ENCODE data around the gene PDCD1.

Gene PDCD1

GRCh38 chr2:241890524-241891235 is 32.0 kb upstream of the PDCD1 start:
- TF ChIP-seq FOXP2 (optimal IDR thresholded peaks at IDR 0.05; ENCODE audit: borderline replicate concordance, extremely low read depth, extremely low read length, insufficient read depth) (no peak), TAF1 (IDR thresholded peaks at IDR 0.05; ENCODE audit: borderline replicate concordance, insufficient read depth, low read length) (no peak), SIN3A (IDR thresholded peaks at IDR 0.05; ENCODE audit: borderline replicate concordance, insufficient read depth, low read length) (no peak), REST (IDR thresholded peaks at IDR 0.05; ENCODE audit: insufficient read depth in 1 of 2, low read depth in 2 of 2, low read length in 2 of 2) (no peak), POLR2AphosphoS5 (IDR thresholded peaks at IDR 0.05; ENCODE audit: low read depth, low read length) (no peak)

GRCh38 chr2:241888641-241889040 is 29.9 kb upstream of the PDCD1 start:
- TF ChIP-seq SIN3A (IDR thresholded peaks at IDR 0.05; ENCODE audit: borderline replicate concordance, insufficient read depth, low read length) (no peak), FOXP2 (optimal IDR thresholded peaks at IDR 0.05; ENCODE audit: borderline replicate concordance, extremely low read depth, extremely low read length, insufficient read depth) (no peak), POLR2AphosphoS5 (IDR thresholded peaks at IDR 0.05; ENCODE audit: low read depth, low read length) (no peak), REST (IDR thresholded peaks at IDR 0.05; ENCODE audit: insufficient read depth in 1 of 2, low read depth in 2 of 2, low read length in 2 of 2) (no peak), TAF1 (IDR thresholded peaks at IDR 0.05; ENCODE audit: borderline replicate concordance, insufficient read depth, low read length) (no peak)

- TF ChIP-seq POLR2AphosphoS5 (IDR thresholded peaks at IDR 0.05; ENCODE audit: low read depth, low read length) (no peak), FOXP2 (optimal IDR thresholded peaks at IDR 0.05; ENCODE audit: borderline replicate concordance, extremely low read depth, extremely low read length, insufficient read depth) (no peak), REST (IDR thresholded peaks at IDR 0.05; ENCODE audit: insufficient read depth in 1 of 2, low read depth in 2 of 2, low read length in 2 of 2) (no peak), TAF1 (IDR thresholded peaks at IDR 0.05; ENCODE audit: borderline replicate concordance, insufficient read depth, low read length) (no peak), SIN3A (IDR thresholded peaks at IDR 0.05; ENCODE audit: borderline replicate concordance, insufficient read depth, low read length) (no peak)
Measured at GRCh38 chr2:241887806-241888522, 29.3 kb upstream of the PDCD1 start.

- TF ChIP-seq FOXP2 (optimal IDR thresholded peaks at IDR 0.05; ENCODE audit: borderline replicate concordance, extremely low read depth, extremely low read length, insufficient read depth) (no peak), POLR2AphosphoS5 (IDR thresholded peaks at IDR 0.05; ENCODE audit: low read depth, low read length) (no peak)
Measured at GRCh38 chr2:241886840-241887447, 28.2 kb upstream of the PDCD1 start.

GRCh38 chr2:241885946-241886643 is 27.4 kb upstream of the PDCD1 start:
- no peak for TF ChIP-seq FOXP2 (optimal IDR thresholded peaks at IDR 0.05; ENCODE audit: borderline replicate concordance, extremely low read depth, extremely low read length, insufficient read depth)
- TF ChIP-seq REST (IDR thresholded peaks at IDR 0.05; ENCODE audit: insufficient read depth in 1 of 2, low read depth in 2 of 2, low read length in 2 of 2) = no peak
- no peak for TF ChIP-seq POLR2AphosphoS5 (IDR thresholded peaks at IDR 0.05; ENCODE audit: low read depth, low read length)
- TF ChIP-seq TAF1 (IDR thresholded peaks at IDR 0.05; ENCODE audit: borderline replicate concordance, insufficient read depth, low read length) = no peak
- TF ChIP-seq SIN3A (IDR thresholded peaks at IDR 0.05; ENCODE audit: borderline replicate concordance, insufficient read depth, low read length) = no peak

Measured in PFSK-1 (cell line).